Dermis blood vessel endothelial cell (primary cell): ENCODE results near the gene THRAP3. TPM values are rescaled to one million over a fixed set of nuclear protein-coding genes. Genes with fewer than 3 reads are reported as not detected.
A peak's percentile ranks its signal among the peaks of the same experiment; 100 is the strongest.
"Not testable (repeated sequence)": the region's sequence is repeated elsewhere in the genome, so short reads cannot be mapped to it uniquely, and the experiment has no call there.

Experiments
- DNase-seq: peaks from one replicate; pipeline ENCODE4 v3.0.0; 2010
- total RNA-seq: library from RNA; depleted of rRNA; stranded (reverse); fragments of >200 nt; gene quantifications from 2 replicates; pipeline ENCODE4 v1.2.3, GENCODE V29; 2014

Gene THRAP3
- total RNA-seq, 1 donor from 2014 or later: 96.0 TPM

- DNase-seq: no peak
Measured at GRCh38 chr1:36208978-36209703, 15.1 kb upstream of the THRAP3 start.

- DNase-seq: no peak
Measured at GRCh38 chr1:36211307-36211706, 12.9 kb upstream of the THRAP3 start.

DNA sequence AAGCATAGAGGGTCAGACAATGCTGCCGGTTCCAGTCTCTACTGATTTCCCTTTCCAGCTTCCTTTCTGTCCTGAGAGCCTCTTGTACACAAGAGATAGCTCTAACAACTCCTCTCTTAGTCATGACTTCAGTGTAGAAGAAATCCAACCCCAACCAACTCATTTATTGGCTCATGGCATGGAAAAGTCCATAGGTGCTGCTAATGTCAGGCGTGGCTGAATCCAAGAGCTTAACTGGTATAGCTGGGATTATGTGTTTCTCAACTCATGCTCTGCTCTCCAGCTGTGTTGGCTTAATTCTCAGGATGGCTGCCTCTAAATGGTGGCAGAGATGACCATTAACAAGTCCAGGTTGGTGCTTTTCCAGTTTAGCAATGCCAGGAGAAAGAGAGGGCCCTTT, 12.4 kb upstream of the THRAP3 start:
- no peak for DNase-seq

DNA sequence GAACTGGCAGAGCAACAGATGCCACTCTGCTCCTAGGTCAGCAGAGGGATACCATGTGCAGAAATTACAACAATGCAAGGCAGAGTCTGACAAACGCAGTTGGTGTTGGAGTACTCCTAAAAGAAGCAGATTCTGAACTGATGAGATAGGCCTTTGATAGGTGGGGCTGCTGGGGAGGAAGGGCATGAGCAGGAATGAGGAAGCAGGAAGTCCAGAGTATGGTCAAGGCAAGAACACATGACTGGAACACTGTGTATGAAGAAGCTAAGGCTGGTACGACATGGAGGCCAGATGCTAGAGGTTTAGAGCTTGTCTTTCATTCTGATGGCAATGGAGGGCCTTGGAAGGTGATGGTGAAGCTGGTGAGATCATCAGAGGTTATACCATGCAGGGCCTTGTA, 11.5 kb upstream of the THRAP3 start:
- DNase-seq: no peak

- peak; percentile 53 for DNase-seq
Measured at GRCh38 chr1:36217670-36218069, 6.6 kb upstream of the THRAP3 start.

- not testable (repeated sequence) for DNase-seq
Measured at GRCh38 chr1:36221901-36222300, 2.3 kb upstream of the THRAP3 start.

- DNase-seq: no peak
Measured at GRCh38 chr1:36222481-36223380, 1.5 kb upstream of the THRAP3 start.

DNA sequence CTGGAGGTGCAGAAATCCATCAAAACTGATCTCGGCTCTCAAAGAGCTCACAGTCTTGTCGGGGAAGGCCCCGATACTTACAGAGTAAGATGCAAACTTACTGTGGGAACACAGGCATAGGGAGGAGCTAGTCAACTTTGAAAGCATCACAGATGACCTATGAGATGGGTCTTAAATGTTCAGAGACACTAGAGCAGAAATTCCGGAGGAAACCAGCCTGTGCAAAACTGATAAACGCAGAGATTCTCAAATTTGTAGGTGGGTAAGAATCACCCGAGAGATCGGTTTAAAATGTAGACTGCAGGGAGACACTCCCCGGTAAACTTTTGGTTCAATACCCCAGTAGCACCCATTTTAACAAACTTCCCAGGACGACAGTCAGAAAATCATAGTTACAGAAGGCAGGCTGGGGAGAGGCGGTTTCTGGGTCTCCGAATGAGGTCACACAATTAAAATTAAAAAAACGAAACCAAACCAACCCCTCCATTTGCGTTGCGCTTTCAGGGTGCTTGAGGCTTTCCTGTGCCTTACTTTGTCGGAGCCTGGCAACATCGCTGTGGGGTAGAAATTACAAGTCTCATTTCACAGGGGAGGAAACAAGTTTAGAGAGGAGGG, 755 bp upstream of the THRAP3 start:
- DNase-seq: peak; percentile 65

DNA sequence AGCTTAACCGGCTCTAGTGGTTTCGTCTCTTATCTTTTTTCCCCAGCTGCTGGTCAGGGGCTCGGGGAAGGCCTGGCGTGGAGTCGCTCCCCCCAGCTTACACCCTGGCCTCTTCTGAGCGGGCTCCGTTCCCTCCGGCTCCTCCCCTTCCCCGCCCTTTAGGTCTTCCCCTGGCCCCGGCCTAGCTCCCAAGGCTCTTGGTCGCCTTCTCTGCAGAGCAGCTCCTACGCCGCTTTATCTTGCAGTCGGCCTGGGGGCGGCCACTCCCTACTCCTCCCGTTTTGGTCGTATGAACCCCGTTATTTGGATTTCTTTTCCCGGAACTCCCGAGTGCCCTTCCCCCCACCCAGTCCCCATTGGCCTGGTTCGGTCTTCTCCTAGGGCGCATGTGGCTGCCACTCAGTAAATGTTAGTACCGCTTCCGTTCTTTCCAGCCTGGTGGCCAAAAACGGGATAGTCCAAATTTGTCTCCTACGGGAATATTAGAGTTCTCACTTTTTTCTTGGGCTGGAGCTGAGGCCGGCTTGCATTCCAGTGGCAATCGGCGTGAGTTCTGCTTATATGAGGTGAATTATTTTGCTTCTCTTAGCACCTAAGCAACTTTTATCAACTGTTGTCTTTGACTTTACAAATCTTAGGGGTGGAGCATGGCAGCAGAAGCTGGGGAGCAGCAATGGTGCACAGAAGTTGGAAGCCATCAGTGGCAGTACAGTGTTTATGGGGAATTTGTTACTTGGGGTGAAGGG, 467 bp downstream of the THRAP3 start:
- DNase-seq: peak; percentile 89

DNA sequence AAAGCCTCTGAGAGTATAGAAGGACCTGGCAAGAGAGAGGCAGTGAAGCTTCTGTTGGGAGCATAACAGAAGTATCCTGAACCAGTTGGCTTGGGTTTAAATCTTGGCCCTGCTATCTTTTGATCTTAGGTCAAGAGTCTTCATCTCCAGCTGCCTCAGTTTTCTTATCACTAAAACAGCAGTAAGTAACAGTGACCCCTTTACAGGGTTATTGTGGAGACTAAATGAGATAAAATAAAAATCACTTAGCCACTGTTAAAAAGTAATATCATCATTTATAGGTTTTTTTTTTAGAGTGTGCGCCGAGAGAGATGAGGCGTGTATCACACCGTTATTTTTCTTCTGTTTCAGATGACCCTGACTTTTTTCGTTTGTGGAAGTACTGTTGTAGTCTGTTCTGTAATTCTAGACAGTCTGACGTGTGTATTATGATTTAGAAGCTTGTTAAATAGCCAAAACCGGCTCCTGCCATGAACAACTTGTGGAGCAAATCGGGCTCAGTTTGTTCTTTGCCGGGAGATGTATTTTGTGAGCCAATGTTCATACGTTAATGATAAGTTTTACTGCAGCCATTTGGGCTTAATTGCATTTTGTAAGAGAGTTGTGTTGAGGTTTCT, 1.1 kb downstream of the THRAP3 start:
- no peak for DNase-seq

DNA sequence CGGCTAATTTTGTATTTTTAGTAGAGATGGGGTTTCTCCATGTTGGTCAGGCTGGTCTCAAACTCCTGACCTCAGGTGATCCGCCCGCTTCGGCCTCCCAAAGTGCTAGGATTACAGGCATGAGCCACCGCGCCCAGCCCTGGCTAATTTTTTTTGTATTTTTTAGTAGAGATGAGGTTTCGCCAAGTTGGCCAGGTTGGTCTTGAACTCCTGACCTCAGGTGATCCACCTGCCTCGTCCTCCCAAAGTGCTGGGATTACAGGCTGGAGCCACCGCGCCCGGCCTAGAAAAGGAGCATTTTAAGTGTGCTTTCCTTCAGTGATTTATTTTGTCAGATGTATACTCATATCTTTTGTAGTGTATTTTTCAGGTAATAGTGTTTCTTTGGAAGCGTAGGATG, 6.0 kb downstream of the THRAP3 start:
- not testable (repeated sequence) for DNase-seq

DNA sequence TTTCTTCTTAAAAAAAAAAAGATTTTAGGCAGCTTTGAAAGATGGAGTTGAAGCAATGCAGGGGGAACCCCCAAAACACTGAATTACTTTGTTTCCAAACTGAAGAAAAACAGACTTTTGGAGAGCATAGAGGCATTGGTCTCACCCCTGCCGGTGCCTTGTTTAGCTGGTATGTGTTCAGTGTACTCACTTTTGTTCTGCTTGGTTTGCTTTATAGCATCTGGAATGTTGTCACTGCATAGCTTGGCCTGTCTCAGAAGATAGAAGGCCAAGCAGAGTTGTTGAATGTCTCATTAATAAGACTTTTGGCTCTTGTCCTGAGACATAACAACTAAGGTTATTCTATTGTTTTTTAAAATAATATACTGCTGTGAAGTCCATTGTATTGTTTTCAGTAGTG, 6.9 kb downstream of the THRAP3 start:
- DNase-seq: peak; percentile 47

- DNase-seq: no peak
Measured at GRCh38 chr1:36232212-36233095, 8.2 kb downstream of the THRAP3 start.

- DNase-seq: no peak
Measured at GRCh38 chr1:36236302-36236701, 12.1 kb downstream of the THRAP3 start.

DNA sequence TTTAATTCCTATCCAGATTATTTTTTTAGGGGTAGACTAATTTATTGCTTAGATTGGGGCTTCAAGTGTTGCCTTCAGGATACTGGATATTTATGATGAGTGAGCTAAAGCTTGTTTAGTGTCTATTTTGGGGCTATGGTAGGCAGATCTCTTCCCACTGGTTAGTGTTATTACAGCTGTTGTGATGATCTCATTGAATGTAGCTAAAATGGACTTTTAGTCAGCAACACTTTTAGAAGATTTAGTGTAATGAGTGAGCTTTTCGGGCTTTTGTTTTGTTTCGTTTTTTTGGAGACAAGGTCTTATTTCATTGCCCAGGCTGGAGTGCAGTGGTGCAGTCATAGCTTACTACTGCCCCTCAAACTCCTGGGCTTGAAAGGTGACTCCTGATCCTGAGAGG, 14.2 kb downstream of the THRAP3 start:
- peak; percentile 21 for DNase-seq

DNA sequence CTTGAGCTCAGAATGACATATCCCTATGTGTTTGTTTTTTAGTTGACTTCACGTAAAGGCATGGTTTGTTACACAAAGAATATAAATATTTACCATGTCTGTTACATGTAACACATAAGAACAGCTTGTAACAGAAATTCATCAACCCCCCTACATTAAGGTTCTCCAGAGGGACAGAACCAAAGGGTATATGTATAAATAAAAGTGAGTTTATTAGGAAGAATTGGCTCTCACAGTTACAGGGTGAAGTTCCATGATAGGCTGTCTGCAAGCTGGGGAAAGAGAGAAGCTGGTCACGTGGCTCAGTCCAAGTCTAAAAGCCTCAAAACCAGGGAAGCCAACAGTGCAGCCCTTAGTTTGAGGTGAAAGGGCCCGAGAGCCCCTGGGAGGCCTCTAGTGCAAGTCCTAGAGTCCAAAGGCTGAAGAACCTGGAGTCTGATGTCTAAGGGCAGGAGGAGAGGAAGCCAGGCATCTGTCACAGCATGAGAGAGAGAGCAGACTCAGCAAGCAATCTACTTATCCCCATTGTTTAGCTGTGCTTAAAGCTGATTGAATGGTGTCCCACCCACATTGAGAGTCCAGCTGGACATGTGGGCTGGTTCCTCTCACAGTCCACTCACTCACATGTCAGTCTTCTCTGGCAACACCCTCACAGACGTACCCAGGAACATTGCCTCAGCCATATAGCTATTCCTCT, 15.8 kb downstream of the THRAP3 start:
- DNase-seq: peak; percentile 63

DNA sequence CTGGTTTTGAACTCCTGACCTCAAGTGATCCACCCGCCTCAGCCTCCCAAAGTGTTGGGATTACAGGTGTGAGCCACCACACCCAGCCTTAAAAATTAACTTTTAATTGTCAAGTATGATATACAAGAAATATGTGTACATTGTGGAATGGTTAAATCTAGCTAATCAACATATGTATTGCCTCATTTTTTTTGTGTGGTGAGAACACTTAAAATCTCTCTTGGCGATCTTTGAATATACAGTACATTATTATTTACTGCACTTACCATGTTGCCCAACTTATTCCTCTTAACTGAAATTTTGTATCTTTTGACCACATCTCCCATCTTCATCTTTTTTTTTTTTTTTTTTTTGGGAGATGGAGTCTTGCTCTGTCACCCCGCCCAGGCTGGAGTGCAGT, 23.3 kb downstream of the THRAP3 start:
- no peak for DNase-seq

- DNase-seq: peak; percentile 62
Measured at GRCh38 chr1:36248250-36248894, 24.1 kb downstream of the THRAP3 start.

DNA sequence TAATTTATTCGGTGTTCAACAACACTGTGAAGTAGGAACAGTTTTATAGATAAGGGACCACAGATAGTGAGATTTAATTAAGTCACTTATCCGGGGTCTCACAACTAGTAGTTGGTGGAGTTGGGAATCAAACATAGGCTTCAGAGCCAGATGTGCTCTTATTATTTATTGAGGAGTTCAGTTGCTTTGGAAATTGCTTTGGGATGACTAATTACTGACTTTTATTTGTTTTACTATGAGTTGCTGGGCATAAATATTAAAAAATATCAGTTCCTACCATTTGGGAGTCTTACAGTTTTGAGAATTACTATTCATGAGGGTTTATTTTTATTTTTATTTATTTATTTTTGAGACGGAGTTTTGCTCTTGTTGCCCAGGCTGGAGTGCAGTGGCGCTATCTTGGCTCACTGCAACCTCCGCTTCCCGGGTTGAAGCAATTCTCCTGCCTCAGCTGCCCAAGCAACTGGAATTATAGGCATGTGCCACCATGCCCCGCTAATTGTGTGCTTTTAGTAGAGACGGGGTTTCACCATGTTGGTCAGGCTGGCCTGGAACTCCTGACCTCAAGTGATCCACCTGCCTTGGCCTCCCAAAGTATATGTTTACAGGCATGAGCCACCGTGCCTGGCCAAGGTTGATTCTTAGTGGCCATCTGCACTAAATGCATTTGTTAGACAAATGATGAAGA, 27.7 kb downstream of the THRAP3 start:
- DNase-seq: no peak

DNA sequence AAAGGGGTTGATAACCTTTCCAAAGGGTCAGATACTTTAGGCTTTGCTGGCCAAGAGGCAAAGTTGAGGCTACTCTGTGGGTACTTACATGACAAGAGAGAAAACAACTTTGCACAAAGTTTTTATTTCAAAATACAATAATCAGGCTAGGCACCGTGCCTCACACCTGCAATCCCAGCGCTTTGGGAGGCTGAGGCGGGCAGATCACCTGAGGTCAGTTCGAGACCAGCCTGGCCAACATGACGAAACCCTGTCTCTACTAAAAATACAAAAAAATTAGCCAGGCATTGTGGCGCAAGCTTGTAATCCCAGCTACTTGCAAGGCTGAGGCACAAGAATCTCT, 28.2 kb downstream of the THRAP3 start:
- not testable (repeated sequence) for DNase-seq
